GM12878 (cell line): Measurements from ENCODE around the gene ZER1. TPM values are rescaled to one million over a fixed set of nuclear protein-coding genes. Genes with fewer than 3 reads are reported as not detected.
A peak's percentile ranks its signal among the peaks of the same experiment; 100 is the strongest.
"Not testable (repeated sequence)": the region's sequence is repeated elsewhere in the genome, so short reads cannot be mapped to it uniquely, and the experiment has no call there.

Source experiments
- ATAC-seq: fragments of 200-7000 bp; cut with Tn5 transposase; 3 replicates; pipeline ENCODE4 v1.9.1; 2020; ENCODE audit warnings: mild to moderate bottlenecking, moderate library complexity
- BruUV-seq: library from RNA; stranded (reverse); fragments of 400-500 nt; replicated peaks from 2 replicates; lab custom pipeline; 2021; lab: Mats Ljungman, UMichigan
- CTCF ChIA-PET: fragments of 300-600 bp; sonication (Branson Sonifier 250); formaldehyde crosslinking; extraction: SDS; loops from one replicate; lab custom pipeline; 2021; ENCODE audit warnings: inconsistent platforms; lab: Yijun Ruan, JAX
- POLR2A ChIA-PET: fragments of 350-600 bp; formaldehyde crosslinking; extraction: SDS; loops from one replicate; lab custom pipeline; 2021; ENCODE audit warnings: inconsistent platforms; lab: Charles Lee
- RAD21 ChIA-PET: fragments of 300-600 bp; sonication (Branson Sonifier 250); formaldehyde crosslinking; loops from one replicate; lab custom pipeline; 2023; ENCODE audit warnings: antibody characterized with exemption; ENCODE audit not compliant: unreplicated experiment; lab: Charles Lee
- SMC1A ChIA-PET: fragments of 300-600 bp; sonication (Branson Sonifier 250); formaldehyde crosslinking; loops from one replicate; lab custom pipeline; 2023; ENCODE audit not compliant: unreplicated experiment, uncharacterized antibody; lab: Charles Lee
- DNase-seq: peaks from one replicate; pipeline ENCODE4 v3.0.0-alpha.2; 2011; ENCODE audit warnings: low read depth, low spot score
- FAIRE-seq: peaks from 3 replicates; lab custom pipeline; 2011; peaks lifted over from hg19 to GRCh38; lab: Jason Lieb, UNC
- H2AFZ ChIP-seq: 2 replicates; pipeline ENCODE4 v1.6.0; 2011; ENCODE audit warnings: low read depth, low read length, control low read depth; ENCODE audit not compliant: control insufficient read depth
- H3K27ac ChIP-seq: 2 replicates; pipeline ENCODE4 v1.5.1; 2011; ENCODE audit warnings: control low read depth; ENCODE audit not compliant: control insufficient read depth, insufficient read depth
- H3K27me3 ChIP-seq, 2 experiments: replicated peaks in 1 of 2; 2 replicates each; pipeline versions ENCODE4 v1.6.0 to v1.6.1; 2011; ENCODE audit warnings: low read length in 1 of 2; ENCODE audit not compliant: control insufficient read depth in 2 of 2, insufficient read depth in 2 of 2
- H3K36me3 ChIP-seq, 2 experiments: 2 replicates each; pipeline ENCODE4 v1.5.1; 2011; ENCODE audit warnings: low read length in 1 of 2; ENCODE audit not compliant: control insufficient read depth in 2 of 2, insufficient read depth in 2 of 2
- H3K4me1 ChIP-seq: 2 replicates; pipeline ENCODE4 v1.6.1; 2011; ENCODE audit warnings: mild to moderate bottlenecking, low read length, moderate library complexity, mixed read lengths; ENCODE audit not compliant: control insufficient read depth, insufficient read depth
- H3K4me2 ChIP-seq: 2 replicates; pipeline ENCODE4 v1.6.0; 2011; ENCODE audit warnings: control low read depth; ENCODE audit not compliant: control insufficient read depth, insufficient read depth
- H3K4me3 ChIP-seq: fragments of 200-600 bp; sonication (generic); 2 replicates; pipeline ENCODE4 v1.5.1; 2016
- H3K79me2 ChIP-seq: 2 replicates; pipeline ENCODE4 v1.6.0; 2011; ENCODE audit warnings: low read length; ENCODE audit not compliant: control insufficient read depth, insufficient read depth
- H3K9ac ChIP-seq: 2 replicates; pipeline ENCODE4 v1.8.0; 2011; ENCODE audit warnings: low read length, control low read depth, mixed read lengths; ENCODE audit not compliant: control insufficient read depth, insufficient read depth
- H3K9me3 ChIP-seq: replicated peaks from 3 replicates; pipeline ENCODE4 v1.5.1; 2011; ENCODE audit warnings: mild to moderate bottlenecking, low read length; ENCODE audit not compliant: control insufficient read depth, insufficient read depth
- H4K20me1 ChIP-seq: 2 replicates; pipeline ENCODE4 v1.6.0; 2011; ENCODE audit not compliant: control insufficient read depth, insufficient read depth
- BCL11A ChIP-seq: IDR thresholded peaks from 2 replicates; pipeline ENCODE4 v1.6.1; 2011; ENCODE audit warnings: low read depth, low read length
- HSF1 ChIP-seq: fragments of 150-350 bp; IDR thresholded peaks from 2 replicates; pipeline ENCODE4 v1.6.1; 2014; ENCODE audit warnings: mild to moderate bottlenecking, low read depth, low read length
- IKZF2 ChIP-seq, 2 experiments: fragments of 450-650 bp; IDR thresholded peaks; 2 replicates each; pipeline ENCODE4 v1.6.1; 2017; ENCODE audit warnings: mild to moderate bottlenecking in 2 of 2, moderate library complexity in 2 of 2
- NFXL1 ChIP-seq: fragments of 450-650 bp; IDR thresholded peaks from 2 replicates; pipeline ENCODE4 v1.6.1; 2017; ENCODE audit warnings: antibody characterized with exemption, mild to moderate bottlenecking, borderline replicate concordance
- SMAD5 ChIP-seq: IDR thresholded peaks from 2 replicates; pipeline ENCODE4 v1.6.1; 2016; ENCODE audit warnings: antibody characterized with exemption, low read depth
- SMARCA5 ChIP-seq: fragments of 450-650 bp; IDR thresholded peaks from 2 replicates; pipeline ENCODE4 v1.6.1; 2017; ENCODE audit warnings: mild to moderate bottlenecking
- SPI1 ChIP-seq: IDR thresholded peaks from 2 replicates; pipeline ENCODE4 v1.6.1; 2011; ENCODE audit warnings: low read depth, mild to moderate bottlenecking, low read length, moderate library complexity, borderline replicate concordance; ENCODE audit not compliant: insufficient read depth
- SUZ12 ChIP-seq: fragments of 200-600 bp; sonication (generic); IDR thresholded peaks from one replicate; pipeline ENCODE4 v1.6.1; 2018; ENCODE audit warnings: antibody characterized with exemption, mild to moderate bottlenecking; ENCODE audit not compliant: unreplicated experiment
- TCF12 ChIP-seq: IDR thresholded peaks from 2 replicates; pipeline ENCODE4 v1.6.1; 2011; ENCODE audit warnings: low read depth, mild to moderate bottlenecking, low read length
- ZBED1 ChIP-seq: IDR thresholded peaks from 2 replicates; pipeline ENCODE4 v1.6.1; 2016; ENCODE audit warnings: borderline replicate concordance
- WGBS: methylation state at CpG from one replicate; pipeline ENCODE4 v1.1.6; 2016; ENCODE audit warnings: low lambda C conversion rate; ENCODE audit not compliant: insufficient replicate concordance, insufficient coverage; ENCODE audit errors: missing lambda C conversion rate; 5-methylcytosine and 5-hydroxymethylcytosine counted together
- in situ Hi-C: fragments of 300-500 bp; cut with MboI; formaldehyde crosslinking; loops from 9 replicates; pipeline ENCODE4 v1.14.3; 2018; ENCODE audit warnings: mixed read lengths
- intact Hi-C: fragments of 100-400 bp; cut with micrococcal nuclease; formaldehyde crosslinking; loops from one replicate; pipeline ENCODE4 v1.14.2; 2022; ENCODE audit not compliant: unreplicated experiment
- polyA plus RNA-seq, 11 experiments: library from polyadenylated mRNA; depleted of rRNA in 4 of 11; unstranded in 6 of 11; stranded (reverse) in 5 of 11; fragments of >200 nt; fragmentation: Nextera tagmentation in 4 of 11; fragmentation: Illumina TruSeq in 1 of 11; extraction: Ambion mirVana in 4 of 11; extraction: Trizol in 1 of 11; gene quantifications; 1 replicate in 1 of 11; 2 replicates in 10 of 11; pipeline versions ENCODE4 v1.2.1 to v1.2.3, GENCODE V29; 2011 to 2016; ENCODE audit warnings: inconsistent platforms in 2 of 11, missing spikeins in 2 of 11, low read depth in 1 of 11
- total RNA-seq, 4 experiments: library from RNA; depleted of rRNA in 3 of 4; stranded (reverse); fragments of >200 nt in 3 of 4; fragmentation: Illumina TruSeq in 1 of 4; extraction: Trizol in 1 of 4; gene quantifications; 2 replicates each; pipeline versions ENCODE4 v1.2.1 to v1.2.3, GENCODE V29; 2013 to 2021
- TF ChIP-seq, protein P1 (sequence below): fragments of 450-650 bp; formaldehyde crosslinking; IDR thresholded peaks from 2 replicates; pipeline ENCODE4 v1.4.0; 2022; ENCODE audit warnings: mild to moderate bottlenecking, moderate library complexity

Gene ZER1
- total and polyA plus RNA-seq, 10 of the 15 experiments (the other 5 are each of a cell fraction or from before 2014, with no cell fraction given): 0.32 to 16.9 (median 7.9) TPM

- 48% methylated on average over 7 of the region's 7 CpGs for WGBS
- no peak overlapping the region for H3K9ac ChIP-seq
- FAIRE-seq: no peak
These were observed 9.7 kb upstream of the ZER1 start for GRCh38 chr9:128781187-128782070.

GRCh38 chr9:128780093-128780492 is 8.4 kb upstream of the ZER1 start:
- SMC1A ChIA-PET, in situ Hi-C loops, H3K9me3 ChIP-seq, CTCF ChIA-PET, DNase-seq, H3K27me3 ChIP-seq, H3K9ac ChIP-seq, H4K20me1 ChIP-seq, FAIRE-seq, H3K4me1 ChIP-seq, H3K79me2 ChIP-seq, H3K4me3 ChIP-seq, RAD21 ChIA-PET, H2AFZ ChIP-seq, POLR2A ChIA-PET, BruUV-seq, intact Hi-C loops, H3K36me3 ChIP-seq, H3K4me2 ChIP-seq, ATAC-seq, H3K27ac ChIP-seq: not testable (repeated sequence)
- WGBS: 96% methylated on average over 15 of the region's 27 CpGs

More at GRCh38 chr9:128781187-128782070, 9.7 kb upstream of the ZER1 start:
- Histone ChIP-seq H3K4me3 (no peak overlapping the region), H3K36me3 (no peaks in the 10 kb centered on the region)
- ATAC-seq: no peak
- POLR2A ChIA-PET: no interaction called here
- TF ChIP-seq SUZ12: no peak
- TF ChIP-seq SMAD5: no peak
- TF ChIP-seq SMARCA5: no peak
- peak; percentile 56; the same call in 1 of the 2 replicates for TF ChIP-seq SPI1
- TF ChIP-seq TCF12: 0 out of 2 replicates have a peak, but pooled peaks have one; percentile 33
- TF ChIP-seq ZBED1: no peak
- TF ChIP-seq HSF1: no peak
- no peak for TF ChIP-seq BCL11A
- TF ChIP-seq, protein P1, sequence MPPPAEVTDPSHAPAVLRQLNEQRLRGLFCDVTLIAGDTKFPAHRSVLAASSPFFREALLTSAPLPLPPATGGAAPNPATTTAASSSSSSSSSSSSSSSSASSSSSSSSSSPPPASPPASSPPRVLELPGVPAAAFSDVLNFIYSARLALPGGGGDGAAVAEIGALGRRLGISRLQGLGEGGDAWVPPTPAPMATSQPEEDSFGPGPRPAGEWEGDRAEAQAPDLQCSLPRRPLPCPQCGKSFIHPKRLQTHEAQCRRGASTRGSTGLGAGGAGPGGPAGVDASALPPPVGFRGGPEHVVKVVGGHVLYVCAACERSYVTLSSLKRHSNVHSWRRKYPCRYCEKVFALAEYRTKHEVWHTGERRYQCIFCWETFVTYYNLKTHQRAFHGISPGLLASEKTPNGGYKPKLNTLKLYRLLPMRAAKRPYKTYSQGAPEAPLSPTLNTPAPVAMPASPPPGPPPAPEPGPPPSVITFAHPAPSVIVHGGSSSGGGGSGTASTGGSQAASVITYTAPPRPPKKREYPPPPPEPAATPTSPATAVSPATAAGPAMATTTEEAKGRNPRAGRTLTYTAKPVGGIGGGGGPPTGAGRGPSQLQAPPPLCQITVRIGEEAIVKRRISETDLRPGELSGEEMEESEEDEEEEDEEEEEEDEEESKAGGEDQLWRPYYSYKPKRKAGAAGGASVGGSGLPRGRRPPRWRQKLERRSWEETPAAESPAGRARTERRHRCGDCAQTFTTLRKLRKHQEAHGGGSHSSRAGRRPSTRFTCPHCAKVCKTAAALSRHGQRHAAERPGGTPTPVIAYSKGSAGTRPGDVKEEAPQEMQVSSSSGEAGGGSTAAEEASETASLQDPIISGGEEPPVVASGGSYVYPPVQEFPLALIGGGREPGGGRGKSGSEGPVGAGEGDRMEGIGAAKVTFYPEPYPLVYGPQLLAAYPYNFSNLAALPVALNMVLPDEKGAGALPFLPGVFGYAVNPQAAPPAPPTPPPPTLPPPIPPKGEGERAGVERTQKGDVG (CRISPR knock-in tag): no peak
- TF ChIP-seq IKZF2 (IDR thresholded peaks at IDR 0.05): 0 out of 4 replicates have a peak, but pooled peaks of 1 of the 2 experiments have one; percentile 15
- 0 out of 2 replicates have a peak, but pooled peaks have one; percentile 41 for TF ChIP-seq NFXL1
- TF ChIP-seq, all 136 proteins: peak for 4
- SMC1A ChIA-PET: interaction anchor here (1.3 kb wide), 1 partner anchor 174 kb away, joined by 3 read pairs; no protein-coding TSS in a partner anchor
- Histone ChIP-seq H4K20me1 (no peaks in the 10 kb centered on the region), H3K27ac (peak overlapping the region; percentile 43; the same call in 1 of the 2 replicates), H3K9me3 (peaks cover 6% of the 10 kb centered on the region; the same call in 2 of the 3 replicates), H3K79me2 (no peaks in the 10 kb centered on the region), H2AFZ (no peak overlapping the region; the same call in 1 of the 2 replicates), H3K4me1 (peaks cover 7% of the 10 kb centered on the region), H3K27me3 (no peaks in the 10 kb centered on the region), H3K4me2 (peak overlapping the region; percentile 22; the same call in 1 of the 2 replicates)
- no peak for DNase-seq
- in situ Hi-C loops (no loop called here), intact Hi-C loops (no loop called here)
- CTCF ChIA-PET: interaction anchor here (0.7 to 1.1 kb wide), 2 partner anchors 9 to 79 kb away, joined by 3 to 5 read pairs; partner anchors contain the start of gene PKN3
- no TSS peak for BruUV-seq
- RAD21 ChIA-PET: no interaction called here
